PC-9 (cell line): ENCODE measurements around the gene CDC20B. TPM values are rescaled to one million over a fixed set of nuclear protein-coding genes. Genes with fewer than 3 reads are reported as not detected.

Experiments used
- BruUV-seq: library from RNA; stranded (reverse); fragments of 400-500 nt; replicated peaks from 2 replicates; lab custom pipeline; 2021; lab: Mats Ljungman, UMichigan
- CTCF ChIA-PET: fragments of 300-600 bp; sonication (Branson Sonifier 250); formaldehyde crosslinking; loops from one replicate; lab custom pipeline; 2022; ENCODE audit warnings: antibody characterized with exemption; lab: Charles Lee
- POLR2A ChIA-PET: fragments of 300-600 bp; sonication (Branson Sonifier 250); formaldehyde crosslinking; loops from one replicate; lab custom pipeline; 2022; ENCODE audit warnings: antibody characterized with exemption; ENCODE audit not compliant: unreplicated experiment; lab: Charles Lee
- DNase-seq, 2 experiments: peaks; one replicate each; pipeline versions ENCODE4 v3.0.0 to v3.0.0-alpha.2; 2015 to 2022; ENCODE audit warnings: mixed read lengths in 1 of 2
- H2AFZ ChIP-seq: fragments of 200-600 bp; sonication (generic); 2 replicates; pipeline ENCODE4 v1.8.1; 2017; ENCODE audit warnings: antibody characterized with exemption
- H3F3A ChIP-seq: fragments of 200-600 bp; sonication (generic); 2 replicates; pipeline ENCODE4 v1.8.1; 2017; ENCODE audit warnings: antibody characterized with exemption, mild to moderate bottlenecking, low read depth; ENCODE audit not compliant: insufficient read depth
- H3K27ac ChIP-seq: fragments of 200-600 bp; sonication (generic); 2 replicates; pipeline ENCODE4 v1.6.1; 2016; ENCODE audit warnings: mixed run types
- H3K27me3 ChIP-seq: fragments of 200-600 bp; sonication (generic); 2 replicates; pipeline ENCODE4 v1.6.1; 2016; ENCODE audit warnings: low read depth, mixed run types; ENCODE audit not compliant: insufficient read depth
- H3K36me3 ChIP-seq: fragments of 200-600 bp; sonication (generic); 2 replicates; pipeline ENCODE4 v1.6.1; 2016; ENCODE audit warnings: low read depth, mixed run types
- H3K4me1 ChIP-seq: fragments of 200-600 bp; sonication (generic); replicated peaks from 2 replicates; pipeline ENCODE4 v1.6.1; 2016; ENCODE audit warnings: mixed run types; ENCODE audit not compliant: insufficient read depth
- H3K4me2 ChIP-seq: fragments of 200-600 bp; sonication (generic); 2 replicates; pipeline ENCODE4 v1.6.1; 2017; ENCODE audit warnings: mixed run types
- H3K4me3 ChIP-seq: fragments of 200-600 bp; sonication (generic); 2 replicates; pipeline ENCODE4 v1.6.1; 2016; ENCODE audit warnings: mixed run types
- H3K79me2 ChIP-seq: fragments of 200-600 bp; sonication (generic); 2 replicates; pipeline ENCODE4 v1.6.1; 2017; ENCODE audit warnings: low read depth, mixed run types
- H3K9me2 ChIP-seq: fragments of 200-600 bp; sonication (generic); 2 replicates; pipeline ENCODE4 v1.8.1; 2017; ENCODE audit warnings: mild to moderate bottlenecking; ENCODE audit not compliant: insufficient read depth
- H3K9me3 ChIP-seq: fragments of 200-600 bp; sonication (generic); 2 replicates; pipeline ENCODE4 v1.8.1; 2016; ENCODE audit warnings: low read depth; ENCODE audit not compliant: insufficient read depth
- H4K20me1 ChIP-seq: fragments of 200-600 bp; sonication (generic); 2 replicates; pipeline ENCODE4 v1.8.1; 2017; ENCODE audit not compliant: insufficient read depth
- CTCF ChIP-seq: fragments of 200-600 bp; sonication (generic); conservative IDR thresholded peaks from 2 replicates; pipeline ENCODE4 v1.6.1; 2017; ENCODE audit warnings: mixed run types, antibody characterized with exemption, mild to moderate bottlenecking, moderate library complexity
- EZH2 ChIP-seq: fragments of 200-600 bp; sonication (generic); IDR thresholded peaks from 2 replicates; pipeline ENCODE4 v1.8.0; 2017; ENCODE audit warnings: antibody characterized with exemption, low read depth
- intact Hi-C: fragments of 100-400 bp; cut with micrococcal nuclease; formaldehyde crosslinking; loops from one replicate; pipeline ENCODE4 v1.10.0; 2022; ENCODE audit not compliant: unreplicated experiment
- total RNA-seq: library from RNA; stranded (reverse); gene quantifications from 2 replicates; pipeline ENCODE4 v1.2.3, GENCODE V29; 2021

The CDC20B gene
- total RNA-seq, 1 experiment from 2014 or later, result not detected

DNA sequence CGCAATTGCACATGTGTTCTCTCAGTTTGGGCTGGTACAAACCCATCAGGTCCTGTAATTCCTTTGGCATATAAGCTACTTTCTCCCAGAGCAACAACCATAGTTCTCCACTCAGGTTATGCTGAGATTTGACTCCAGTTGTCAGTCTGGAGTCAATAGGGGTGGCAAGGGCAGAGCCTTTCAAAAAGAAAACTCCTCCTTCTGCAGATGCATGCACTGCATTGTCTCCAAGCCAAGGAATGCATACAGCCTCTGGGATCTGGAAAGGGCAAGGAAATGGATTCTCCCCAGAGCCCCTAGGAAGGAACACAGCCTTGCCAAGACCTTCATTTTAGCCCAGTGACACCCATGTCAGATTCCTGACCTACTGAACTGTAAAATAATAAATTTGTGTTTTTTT is 101.6 kb downstream of the CDC20B start:
- H3K4me1 ChIP-seq, result no peaks in the 10 kb centered on the region
- no peaks in the 10 kb centered on the region for H3K36me3 ChIP-seq
- H3K4me3 ChIP-seq, result no peak overlapping the region
- H3K79me2 ChIP-seq, result no peaks in the 10 kb centered on the region
- H3F3A ChIP-seq, result no peaks in the 10 kb centered on the region
- intact Hi-C loops, result no loop called here
- no peaks in the 10 kb centered on the region for H4K20me1 ChIP-seq
- no peak for DNase-seq
- H3K4me2 ChIP-seq, result no peak overlapping the region
- no peak overlapping the region for H3K27ac ChIP-seq
- H3K27me3 ChIP-seq, result peaks cover 13% of the 10 kb centered on the region; the same call in 1 of the 2 replicates
- no TSS peak for BruUV-seq
- H2AFZ ChIP-seq, result no peak overlapping the region
- H3K9me2 ChIP-seq, result no peaks in the 10 kb centered on the region
- CTCF ChIA-PET, result no interaction called here
- TF ChIP-seq EZH2 (no peak), CTCF (no peak)
- POLR2A ChIA-PET, result no interaction called here
- no peaks in the 10 kb centered on the region for H3K9me3 ChIP-seq

GRCh38 chr5:55070968-55071367 is 102.0 kb downstream of the CDC20B start:
- Histone ChIP-seq H3K27ac (no peak overlapping the region), H3K27me3 (peaks cover 13% of the 10 kb centered on the region; the same call in 1 of the 2 replicates), H3K4me2 (no peak overlapping the region), H3K9me2 (no peaks in the 10 kb centered on the region), H2AFZ (no peak overlapping the region), H3K36me3 (no peaks in the 10 kb centered on the region), H3K9me3 (no peaks in the 10 kb centered on the region), H4K20me1 (no peaks in the 10 kb centered on the region), H3K4me3 (no peak overlapping the region), H3K4me1 (no peaks in the 10 kb centered on the region), H3F3A (no peaks in the 10 kb centered on the region), H3K79me2 (no peaks in the 10 kb centered on the region)
- BruUV-seq, result no TSS peak
- TF ChIP-seq EZH2 (no peak), CTCF (no peak)
- CTCF ChIA-PET, result no interaction called here
- intact Hi-C loops, result no loop called here
- DNase-seq, result no peak
- POLR2A ChIA-PET, result no interaction called here

- Histone ChIP-seq H4K20me1 (no peaks in the 10 kb centered on the region), H3K27ac (no peak overlapping the region), H3K79me2 (no peaks in the 10 kb centered on the region), H2AFZ (no peak overlapping the region), H3K36me3 (no peaks in the 10 kb centered on the region), H3F3A (no peaks in the 10 kb centered on the region), H3K4me1 (no peaks in the 10 kb centered on the region), H3K9me3 (no peaks in the 10 kb centered on the region), H3K4me2 (no peak overlapping the region), H3K27me3 (peaks cover 16% of the 10 kb centered on the region; the same call in 1 of the 2 replicates), H3K4me3 (no peak overlapping the region), H3K9me2 (no peaks in the 10 kb centered on the region)
- ChIA-PET CTCF (no interaction called here), POLR2A (no interaction called here)
- no peak for TF ChIP-seq EZH2
- TF ChIP-seq CTCF, result no peak
- intact Hi-C loops, result no loop called here
- DNase-seq, result no peak
- BruUV-seq, result no TSS peak
Observed at GRCh38 chr5:55066277-55066676, 106.7 kb downstream of the CDC20B start.
